HG02885 (cell line): ENCODE results near the gene SLC9C1.
"Not testable (repeated sequence)": the region's sequence is repeated elsewhere in the genome, so short reads cannot be mapped to it uniquely, and the experiment has no call there.

Experiments
- ATAC-seq: cut with Tn5 transposase; IDR thresholded peaks from one replicate; pipeline ENCODE4 v1.9.1; 2021; ENCODE audit warnings: mild to moderate bottlenecking; ENCODE audit not compliant: unreplicated experiment, poor library complexity

SLC9C1 gene

DNA sequence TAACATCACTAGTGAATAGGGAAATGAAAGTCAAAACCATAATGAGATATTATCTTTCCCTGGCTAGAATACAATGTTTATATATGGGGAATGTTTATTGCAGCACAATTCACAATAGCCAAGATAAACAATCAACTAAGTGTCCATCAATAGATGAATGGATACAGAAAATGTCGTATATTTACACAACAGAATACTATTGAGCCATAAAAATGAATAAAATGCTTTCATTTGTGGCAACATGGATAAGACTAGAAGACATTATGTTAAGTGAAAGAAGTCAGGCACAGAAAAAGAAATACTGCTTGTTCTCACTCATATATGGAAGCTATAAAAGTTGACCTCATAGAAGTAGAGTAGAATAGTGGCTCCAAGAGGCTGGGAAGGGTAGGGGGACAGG is 65.2 kb downstream of the SLC9C1 start:
- ATAC-seq = no peak

DNA sequence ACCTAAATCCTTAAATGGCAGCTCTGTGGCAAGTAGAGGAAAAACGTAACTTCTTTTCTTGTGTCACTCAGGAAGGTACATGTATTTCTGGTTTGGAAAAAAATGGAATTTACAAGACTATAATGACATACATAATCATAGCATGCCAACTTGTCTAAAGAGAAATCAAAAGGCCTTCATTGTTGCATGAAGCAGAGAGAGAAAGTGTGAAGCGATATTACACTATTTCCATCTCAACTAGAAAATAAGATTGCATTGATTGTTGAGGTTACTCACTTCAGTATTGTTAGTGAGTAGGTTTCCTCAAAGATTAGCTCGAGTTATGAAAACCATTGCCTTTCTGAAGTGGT is 93.7 kb downstream of the SLC9C1 start:
- ATAC-seq = no peak

DNA sequence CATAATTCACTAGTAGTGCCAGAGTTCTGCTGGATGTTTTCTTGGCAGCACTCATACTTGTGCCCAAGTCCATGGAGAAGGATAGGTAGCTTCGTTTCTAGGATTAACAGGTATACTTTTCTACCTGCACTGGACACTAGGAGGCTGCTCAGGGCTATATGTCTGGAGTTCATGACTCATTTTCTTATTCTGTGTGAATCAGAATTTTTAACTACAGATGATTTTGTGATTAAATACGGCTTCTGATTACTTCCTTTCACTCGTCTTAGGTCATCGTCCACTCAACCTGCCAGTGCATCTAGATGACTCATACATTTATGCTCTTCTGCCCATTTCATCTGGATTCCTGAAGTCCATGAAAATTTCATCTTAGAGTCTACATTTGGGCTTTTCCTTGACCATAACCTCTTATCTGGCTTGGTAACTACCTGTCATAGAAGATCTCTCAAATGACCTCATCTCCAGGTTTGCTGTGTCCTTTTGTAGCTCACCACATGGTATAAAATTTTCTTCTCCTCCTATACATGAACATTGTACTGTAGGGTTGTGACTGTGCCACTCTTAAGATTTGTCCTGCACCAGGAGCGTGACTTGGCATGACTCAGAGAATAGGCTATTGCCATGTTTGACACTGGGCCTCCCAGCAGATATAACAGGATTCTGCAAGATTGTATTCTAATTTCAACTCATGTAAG is 94.2 kb downstream of the SLC9C1 start:
- ATAC-seq = no peak

DNA sequence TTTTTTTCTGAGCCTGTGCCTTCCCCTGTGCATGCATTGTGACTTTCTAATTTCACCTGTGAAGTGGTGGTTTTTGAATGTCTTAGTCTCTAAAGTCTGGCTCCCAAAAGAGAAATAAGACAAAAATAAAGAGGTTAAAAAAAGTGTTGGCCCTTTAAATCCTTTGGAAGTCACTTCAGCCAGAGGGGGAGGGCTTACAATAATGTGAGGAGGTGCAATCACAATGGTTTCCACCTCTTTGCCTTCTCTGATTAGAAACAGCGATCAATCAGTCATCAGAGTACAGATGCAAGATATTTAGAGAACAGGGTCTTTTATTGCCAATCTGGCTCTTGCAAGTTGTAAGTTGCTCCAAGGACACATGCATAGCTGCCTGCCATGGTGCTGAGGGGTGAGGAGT is 96.9 kb downstream of the SLC9C1 start:
- ATAC-seq = no peak

DNA sequence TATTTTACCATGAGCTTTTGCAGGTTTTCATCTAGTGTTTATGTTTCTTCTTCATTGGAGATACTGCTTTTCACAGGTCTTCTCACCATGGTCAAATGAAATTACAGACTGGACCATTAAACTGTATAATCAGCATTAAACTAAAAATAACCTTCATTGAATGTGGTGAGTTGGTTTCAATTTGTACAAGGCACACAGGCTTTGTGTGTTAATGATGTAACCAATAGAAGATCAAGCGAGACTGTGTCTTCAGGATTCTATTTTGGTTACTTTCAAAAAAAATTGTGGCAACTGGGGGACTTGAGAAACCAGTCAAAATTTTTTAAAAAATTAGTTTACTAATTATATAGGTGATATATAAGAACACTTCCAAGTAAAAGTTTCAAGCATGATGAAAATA is 106.7 kb downstream of the SLC9C1 start:
- no peak for ATAC-seq

DNA sequence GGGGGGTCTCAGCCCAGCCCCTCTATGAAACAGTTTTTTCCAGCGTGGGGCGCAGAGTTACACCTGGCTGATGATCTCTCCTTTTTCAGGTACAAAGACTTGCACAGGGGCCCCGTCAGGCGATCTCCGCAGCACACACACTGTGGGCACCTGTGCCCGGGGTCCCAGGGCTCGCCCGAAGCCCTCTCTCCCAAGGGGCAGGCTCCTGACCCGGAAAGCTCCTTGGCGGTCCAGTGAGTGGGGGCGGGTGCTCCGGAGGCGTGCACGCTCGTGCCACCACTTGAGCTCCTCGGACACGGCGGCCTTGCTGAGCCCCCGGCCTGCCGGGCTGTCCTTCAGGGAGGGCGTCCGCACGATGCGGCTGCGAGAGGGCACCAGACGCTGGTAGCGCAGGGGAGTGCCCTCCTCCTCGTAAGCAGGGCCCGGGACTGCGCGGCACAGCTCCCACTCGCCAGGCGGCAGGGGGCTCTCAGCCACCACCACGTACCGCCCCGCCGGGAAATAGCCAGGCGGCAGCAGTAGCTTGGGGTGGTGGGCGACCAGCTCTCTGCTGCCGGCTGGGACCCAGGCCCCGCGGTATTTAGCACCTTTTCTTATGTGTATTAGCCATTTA is 108.5 kb downstream of the SLC9C1 start:
- ATAC-seq = not testable (repeated sequence)

DNA sequence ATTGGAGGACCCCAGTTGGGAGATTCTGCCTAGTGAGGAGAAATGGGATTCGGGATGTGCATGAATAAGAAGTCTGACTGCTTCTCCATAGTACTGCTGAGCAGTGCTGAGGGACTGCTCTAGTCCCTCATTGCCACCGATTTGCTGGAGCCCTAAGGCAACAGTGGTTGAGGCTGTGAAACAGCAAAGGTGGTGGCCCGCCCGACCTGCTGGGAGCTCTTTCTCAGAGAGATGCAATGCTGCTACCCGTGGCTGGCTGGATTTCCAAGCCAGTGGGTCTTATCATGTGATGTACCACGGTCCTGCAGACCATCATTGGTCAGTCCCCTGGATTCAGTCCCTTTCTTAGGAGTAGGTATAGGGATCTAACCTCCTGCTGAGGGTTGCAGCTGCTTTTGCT is 118.4 kb downstream of the SLC9C1 start:
- ATAC-seq = no peak

DNA sequence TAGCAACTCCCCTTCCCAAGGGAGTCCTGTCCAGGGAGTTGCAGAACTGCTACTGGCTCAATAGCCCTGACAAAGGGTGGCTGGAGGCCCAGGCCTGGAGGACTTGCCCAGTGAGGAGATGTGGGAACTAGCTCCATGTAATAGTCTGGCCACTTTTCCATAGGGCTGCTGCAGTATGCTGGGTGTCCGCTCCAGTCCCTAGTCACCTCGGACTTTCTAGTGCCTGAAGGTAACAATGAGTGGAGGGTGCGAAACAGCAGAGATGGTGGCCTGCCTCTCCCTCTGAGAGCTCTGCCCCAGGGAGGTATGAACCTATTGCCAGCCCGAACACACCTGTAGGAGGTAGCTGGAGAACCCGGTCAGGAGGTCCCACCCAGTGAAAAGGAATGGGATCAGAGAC is 119.0 kb downstream of the SLC9C1 start:
- ATAC-seq = no peak

DNA sequence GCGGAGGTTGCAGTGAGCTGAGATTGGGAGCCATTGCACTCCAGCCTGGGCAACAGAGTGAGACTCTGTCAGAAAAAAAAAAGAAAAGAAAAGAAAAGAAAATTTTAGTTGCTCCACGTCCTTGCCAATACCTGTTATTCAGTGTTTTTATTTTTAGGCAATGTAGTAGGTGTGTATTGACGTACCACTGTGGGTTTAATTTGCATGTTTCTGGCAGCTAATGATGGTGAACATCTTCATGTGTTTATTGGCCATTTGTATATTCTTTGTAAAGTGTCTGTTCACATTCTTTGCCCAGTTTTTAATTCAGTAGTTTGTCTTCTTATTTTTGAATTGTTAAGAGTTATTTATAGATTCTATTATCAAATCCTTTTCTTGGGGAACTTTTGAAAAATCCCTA is 122.9 kb downstream of the SLC9C1 start:
- no peak for ATAC-seq

DNA sequence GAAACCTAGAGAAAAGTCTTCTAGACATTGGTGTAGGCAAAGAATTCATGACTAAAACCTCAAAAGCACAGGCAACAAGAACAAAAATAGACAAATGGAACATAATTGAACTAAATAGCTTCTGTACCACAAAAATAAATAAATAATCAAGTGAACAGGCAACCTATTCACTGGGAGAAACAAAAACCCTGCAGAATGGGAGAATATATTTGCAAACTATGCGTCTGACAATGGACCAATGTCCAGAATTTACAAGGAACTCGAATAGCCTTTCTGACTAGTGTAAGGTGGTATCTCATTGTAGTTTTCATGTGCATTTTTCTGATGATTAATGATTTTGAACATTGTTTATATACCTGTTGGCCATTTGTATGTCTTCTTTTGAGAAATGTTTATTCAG is 124.0 kb downstream of the SLC9C1 start:
- no peak for ATAC-seq

DNA sequence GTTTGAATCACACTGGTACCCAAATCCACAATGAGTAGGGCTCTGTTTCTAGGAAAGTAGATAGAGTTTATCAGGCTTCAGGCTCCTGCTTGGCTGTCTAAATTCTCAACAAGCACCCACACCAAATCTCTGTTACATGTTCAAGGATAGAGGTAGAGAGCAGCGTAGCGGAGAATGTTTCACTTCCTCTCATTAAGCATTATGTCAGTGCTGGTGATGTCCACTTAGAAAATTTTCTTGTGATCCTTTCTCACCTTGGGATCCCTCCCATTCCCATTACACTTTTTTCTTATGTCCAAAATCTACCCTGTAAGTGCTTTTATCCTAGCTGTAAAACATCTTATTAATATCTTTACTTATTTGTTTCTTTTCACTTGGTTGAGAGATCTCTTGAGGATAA is 126.3 kb downstream of the SLC9C1 start:
- ATAC-seq = peak; percentile 98

DNA sequence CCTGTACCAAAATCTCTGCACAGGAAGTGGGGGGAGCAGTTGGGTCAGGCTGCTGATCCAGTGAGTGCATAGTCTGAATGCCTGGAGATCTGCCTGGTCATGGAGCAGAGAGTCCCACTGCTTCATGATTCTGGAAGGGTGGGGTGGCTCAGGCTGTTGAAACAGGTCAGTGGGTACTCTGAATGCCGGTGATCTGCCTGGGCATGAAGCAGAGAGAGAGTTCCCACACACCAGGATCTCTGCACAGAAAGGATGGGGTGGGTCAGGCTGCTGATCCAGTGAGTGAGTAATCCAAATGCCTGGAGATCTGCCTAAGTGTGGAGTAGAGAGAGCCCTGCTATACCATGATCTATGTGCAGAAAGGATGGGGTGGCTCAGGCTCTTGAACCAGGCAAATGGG is 144.9 kb downstream of the SLC9C1 start:
- no peak for ATAC-seq

DNA sequence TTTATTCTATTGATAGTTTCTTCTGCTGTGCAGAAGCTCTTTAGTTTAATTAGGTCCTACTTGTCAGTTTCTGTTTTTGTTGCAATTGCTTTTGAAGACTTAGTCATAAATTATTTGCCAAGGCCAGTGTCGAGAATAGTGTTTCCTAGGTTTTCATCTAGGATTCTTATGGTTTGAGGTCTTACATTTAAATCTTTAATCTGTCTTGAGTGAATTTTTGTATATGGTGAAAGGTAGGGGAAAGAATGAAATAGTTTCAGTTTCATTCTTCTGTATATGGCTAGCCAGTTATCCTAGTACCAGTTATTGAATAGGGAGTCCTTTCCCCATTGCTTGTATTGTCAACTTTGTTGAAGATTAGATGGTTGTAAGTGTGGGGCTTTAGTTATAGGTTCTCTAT is 150.3 kb downstream of the SLC9C1 start:
- no peak for ATAC-seq

DNA sequence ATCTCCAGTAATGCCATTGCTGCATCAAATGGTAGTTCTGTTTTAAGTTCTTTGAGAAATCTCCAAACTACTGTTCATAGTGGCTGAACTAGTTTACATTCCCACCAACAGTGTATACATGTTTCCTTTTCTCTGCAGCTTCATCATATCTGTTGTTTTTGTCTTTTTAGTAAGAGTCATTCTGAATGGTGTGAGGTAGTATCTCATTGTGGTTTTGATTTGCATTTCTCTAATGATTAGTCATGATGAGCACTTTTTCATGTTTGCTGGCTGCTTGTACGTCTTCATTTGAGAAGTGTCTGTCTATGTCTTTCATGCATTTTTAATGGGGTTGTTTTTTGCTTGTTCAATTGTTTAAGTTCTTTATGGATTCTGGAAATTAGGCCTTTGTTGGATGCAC is 150.8 kb downstream of the SLC9C1 start:
- ATAC-seq = no peak

DNA sequence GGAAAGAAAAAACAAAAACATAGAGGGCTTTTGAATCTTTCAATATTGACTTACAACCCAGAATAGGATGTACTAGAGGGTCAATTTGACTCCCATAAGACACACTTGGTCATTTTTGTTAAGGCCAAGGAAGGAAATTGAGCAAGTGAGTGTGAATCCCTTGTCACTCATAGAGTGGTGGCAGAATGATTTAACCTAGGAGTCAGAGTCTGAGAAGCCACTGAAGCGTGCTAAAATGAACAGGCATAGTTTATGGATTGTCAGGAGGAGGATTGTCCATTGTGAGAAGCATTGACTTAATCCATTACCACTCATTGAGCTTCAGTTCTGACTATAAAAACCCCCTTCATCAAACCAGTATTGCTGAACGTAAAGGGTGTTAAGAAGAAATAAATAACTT is 152.7 kb downstream of the SLC9C1 start:
- no peak for ATAC-seq

DNA sequence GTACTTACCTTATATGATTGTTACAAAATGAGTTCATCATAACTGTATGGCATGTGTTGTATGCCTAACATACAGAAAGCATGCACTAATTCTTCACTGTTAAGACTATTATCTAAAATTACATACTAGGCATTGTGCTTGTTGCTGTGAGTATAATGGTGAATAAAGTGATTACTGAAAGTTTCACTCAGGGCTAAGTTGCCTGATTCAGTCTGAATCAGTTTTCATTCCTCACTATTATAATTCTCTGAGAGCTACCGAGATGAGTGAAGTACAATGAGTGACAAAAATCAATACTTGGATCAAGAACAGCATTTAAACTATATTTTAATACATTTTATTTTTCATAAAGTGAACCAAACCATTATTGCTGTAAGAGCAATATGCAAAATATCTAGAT is 153.4 kb downstream of the SLC9C1 start:
- ATAC-seq = no peak

DNA sequence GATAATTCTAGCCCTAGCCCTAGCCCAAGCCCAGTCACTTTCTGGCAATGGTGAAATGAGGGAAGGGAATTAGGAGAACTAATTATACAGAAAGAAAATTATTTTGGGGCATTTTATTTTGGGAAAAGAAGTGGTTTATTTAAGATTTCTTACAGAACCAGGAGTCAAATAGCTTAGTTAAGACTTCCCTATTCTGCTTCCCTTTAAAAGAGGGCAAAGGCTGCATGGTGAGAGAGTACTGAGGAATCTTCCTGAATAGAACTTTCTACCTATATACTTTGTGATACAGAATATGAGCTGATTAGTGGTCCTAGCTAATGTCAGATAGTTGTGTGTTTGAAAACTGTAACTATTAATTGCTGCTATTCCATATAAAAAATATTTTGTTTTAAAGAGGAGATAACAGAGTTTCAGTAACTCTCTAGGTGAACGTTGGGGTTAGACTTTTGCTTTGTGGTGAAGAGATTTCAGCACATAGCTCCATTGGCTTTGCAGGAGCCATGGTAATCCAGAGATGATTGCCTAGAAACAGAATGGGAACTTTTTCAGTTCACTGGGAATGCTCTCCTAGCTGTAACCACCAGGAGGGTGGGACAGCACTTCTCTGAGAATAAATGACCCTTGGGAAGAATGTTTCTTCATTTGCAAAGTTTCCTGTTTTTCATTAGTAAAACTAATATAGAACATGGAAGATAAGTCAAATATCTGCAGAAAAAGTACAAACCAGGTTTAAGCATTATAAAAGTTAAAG is 155.6 kb downstream of the SLC9C1 start:
- ATAC-seq = no peak

DNA sequence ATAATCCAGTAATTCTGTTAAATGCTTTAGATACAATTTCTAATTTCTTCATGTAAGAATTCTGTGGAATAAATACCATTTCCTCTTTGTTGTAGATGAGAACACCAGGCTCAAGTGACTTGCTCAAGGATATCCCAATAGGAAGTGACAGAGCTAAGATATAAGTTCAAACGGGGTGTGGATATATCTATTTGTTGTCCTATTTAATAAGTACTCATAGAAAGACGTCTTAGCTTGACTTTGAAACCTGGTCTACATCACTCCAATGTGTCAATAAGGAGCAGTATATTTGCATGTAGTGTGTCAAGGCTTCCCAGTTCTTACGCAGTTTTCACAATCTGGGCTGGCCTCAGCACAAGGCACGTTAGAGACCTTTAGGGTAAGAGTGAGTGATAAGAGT is 156.2 kb downstream of the SLC9C1 start:
- ATAC-seq = no peak

DNA sequence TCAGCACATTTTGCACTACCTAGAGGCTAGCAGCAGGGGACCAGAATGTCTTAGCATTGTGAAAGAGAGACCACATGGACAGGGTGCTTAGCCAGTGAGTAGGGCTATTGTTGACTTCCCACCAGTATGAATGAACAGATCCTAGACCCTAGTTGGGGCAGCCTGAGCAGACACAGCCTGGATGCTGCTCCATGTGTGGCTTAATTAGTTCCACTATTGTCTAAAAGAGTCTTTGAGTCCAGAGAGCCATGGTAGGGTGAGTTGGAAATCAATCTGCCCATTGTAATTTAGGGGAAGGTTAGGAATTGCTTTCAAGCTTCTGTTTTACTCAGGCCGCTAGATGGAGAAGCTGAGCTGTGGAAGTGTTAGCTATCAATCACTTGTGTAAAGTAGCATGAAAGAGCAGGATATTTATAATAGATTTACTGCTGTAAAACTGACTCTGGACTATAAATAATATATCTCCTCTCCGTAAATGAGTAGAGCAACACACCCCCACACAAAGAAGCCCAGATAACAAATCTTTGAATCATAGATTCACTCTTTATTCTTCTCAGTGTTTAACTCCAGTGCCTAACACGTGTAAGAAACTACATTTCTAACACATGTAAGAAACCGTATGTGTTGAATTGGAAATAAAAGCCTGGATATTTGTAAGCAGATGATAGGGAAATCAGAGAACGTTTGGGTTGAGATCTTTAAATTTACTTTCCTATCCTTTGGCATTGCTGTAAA is 156.9 kb downstream of the SLC9C1 start:
- peak; percentile 32 for ATAC-seq

DNA sequence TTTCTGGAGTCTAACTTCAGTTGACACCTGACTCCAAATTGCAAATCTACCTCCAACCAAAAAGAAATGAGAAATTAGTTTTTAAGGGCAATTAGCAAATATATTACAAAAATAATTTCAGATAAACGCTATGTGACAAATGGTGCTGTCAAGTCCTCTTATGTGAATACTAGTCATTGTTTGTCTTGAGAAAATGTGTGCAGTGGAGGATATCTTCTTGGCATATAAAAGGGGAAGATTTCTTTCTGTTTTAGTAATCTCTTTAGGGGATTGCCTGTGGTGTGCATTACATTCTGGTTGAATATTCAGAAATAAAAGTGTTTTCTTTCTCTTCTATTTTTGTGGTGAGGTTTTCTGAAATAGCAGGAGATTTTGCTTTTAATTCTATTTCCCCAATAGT is 158.0 kb downstream of the SLC9C1 start:
- no peak for ATAC-seq
